Natural killer cell (primary cell): ENCODE results near the gene LRP6. TPM values are rescaled to one million over a fixed set of nuclear protein-coding genes. Genes with fewer than 3 reads are reported as not detected.

Experiments
- ATAC-seq, 3 donors: fragments of 150-1000 bp in 2 of 3; fragments of 200-7000 bp in 1 of 3; cut with Tn5 transposase; 1 replicate in 1 of 3; 2 replicates in 2 of 3; pipeline ENCODE4 v1.10.0; 2021; ENCODE audit warnings: mild to moderate bottlenecking in 2 of 3, moderate library complexity in 2 of 3
- DNase-seq, 2 donors: peaks; one replicate each; pipeline versions ENCODE4 v3.0.0 to v3.0.0-alpha.2; 2013 to 2021; ENCODE audit warnings: mixed read lengths in 1 of 2
- H3K27ac ChIP-seq: one replicate; pipeline ENCODE4 v1.5.1; 2013; ENCODE audit warnings: mild to moderate bottlenecking, low read length
- H3K27me3 ChIP-seq: one replicate; pipeline ENCODE4 v1.6.1; 2013; ENCODE audit warnings: low read length; ENCODE audit not compliant: control insufficient read depth, insufficient read depth
- H3K36me3 ChIP-seq: one replicate; pipeline ENCODE4 v1.6.1; 2013; ENCODE audit warnings: low read length; ENCODE audit not compliant: control insufficient read depth, insufficient read depth
- H3K4me1 ChIP-seq: one replicate; pipeline ENCODE4 v1.6.1; 2013; ENCODE audit warnings: low read length; ENCODE audit not compliant: control insufficient read depth, insufficient read depth
- H3K4me3 ChIP-seq: one replicate; pipeline ENCODE4 v1.5.1; 2013; ENCODE audit warnings: low read length
- H3K9me3 ChIP-seq: one replicate; pipeline ENCODE4 v1.6.1; 2013; ENCODE audit warnings: low read length; ENCODE audit not compliant: control insufficient read depth, insufficient read depth
- H3K27ac Mint-ChIP-seq, 2 donors: one replicate each; pipeline ENCODE4 v1.8.0; 2022; ENCODE audit warnings: mild to moderate bottlenecking in 2 of 2, mixed read lengths in 2 of 2, moderate library complexity in 1 of 2
- H3K27me3 Mint-ChIP-seq, 2 donors: one replicate each; pipeline ENCODE4 v1.8.0; 2022; ENCODE audit warnings: low read depth in 2 of 2, mixed read lengths in 2 of 2
- H3K36me3 Mint-ChIP-seq: one replicate; pipeline ENCODE4 v1.8.0; 2022; ENCODE audit warnings: mixed read lengths
- H3K4me1 Mint-ChIP-seq, 2 donors: one replicate each; pipeline ENCODE4 v1.8.0; 2022; ENCODE audit warnings: mixed read lengths in 2 of 2
- H3K4me3 Mint-ChIP-seq: one replicate; pipeline ENCODE4 v1.8.0; 2022; ENCODE audit warnings: mild to moderate bottlenecking, moderate library complexity, mixed read lengths
- H3K9me3 Mint-ChIP-seq, 2 donors: one replicate each; pipeline ENCODE4 v1.8.0; 2022; ENCODE audit warnings: mixed read lengths in 2 of 2
- WGBS: methylation state at CpG from one replicate; pipeline ENCODE4 v1.1.7; 2013; ENCODE audit warnings: missing lambda C conversion rate; ENCODE audit not compliant: insufficient coverage; 5-methylcytosine and 5-hydroxymethylcytosine counted together
- intact Hi-C: fragments of 100-400 bp; cut with micrococcal nuclease; formaldehyde crosslinking; loops from one replicate; pipeline ENCODE4 v1.14.2; 2022
- total RNA-seq, 4 donors: library from RNA; stranded (reverse); fragments of 120-200 nt in 1 of 4; gene quantifications; one replicate each; pipeline versions ENCODE4 v1.2.3 to v1.2.4, GENCODE V29; 2013 to 2022
- TF ChIP-seq, protein P1 (sequence below): fragments of 200-600 bp; IDR thresholded peaks from one replicate; pipeline ENCODE4 v1.8.0; 2022; ENCODE audit warnings: antibody characterized with exemption

Gene LRP6
- total RNA-seq, 3 donors from 2014 or later (not counting 1 experiment from before 2014, with no cell fraction given): 0.05 to 0.33 TPM; not detected in 1

DNA sequence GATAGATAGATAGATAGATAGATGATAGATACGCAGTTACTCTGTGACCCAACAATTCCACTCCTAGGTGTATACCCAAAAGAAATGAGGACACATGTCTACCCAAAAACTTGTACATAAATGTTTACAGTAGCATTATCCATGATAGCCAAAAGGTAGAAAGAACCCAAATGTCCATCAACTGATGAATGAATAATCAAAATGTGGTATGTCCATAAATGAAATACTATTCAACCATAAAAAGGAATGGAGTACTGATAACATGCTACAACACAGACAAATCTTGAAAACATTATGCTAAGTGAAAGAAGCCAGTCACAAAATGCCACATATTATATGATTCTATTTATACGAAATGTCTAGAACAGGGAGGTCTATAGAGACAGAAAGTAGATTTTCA lies 36.1 kb upstream of the LRP6 start:
- ATAC-seq (no peak), DNase-seq (no peak)
- intact Hi-C loops: no loop called here
- Histone ChIP-seq H3K4me1 (no peaks in the 10 kb centered on the region), H3K27ac (no peak overlapping the region), H3K36me3 (no peaks in the 10 kb centered on the region), H3K4me3 (no peak overlapping the region), H3K9me3 (no peaks in the 10 kb centered on the region), H3K27me3 (peaks cover 2% of the 10 kb centered on the region)
- TF ChIP-seq, protein P1, sequence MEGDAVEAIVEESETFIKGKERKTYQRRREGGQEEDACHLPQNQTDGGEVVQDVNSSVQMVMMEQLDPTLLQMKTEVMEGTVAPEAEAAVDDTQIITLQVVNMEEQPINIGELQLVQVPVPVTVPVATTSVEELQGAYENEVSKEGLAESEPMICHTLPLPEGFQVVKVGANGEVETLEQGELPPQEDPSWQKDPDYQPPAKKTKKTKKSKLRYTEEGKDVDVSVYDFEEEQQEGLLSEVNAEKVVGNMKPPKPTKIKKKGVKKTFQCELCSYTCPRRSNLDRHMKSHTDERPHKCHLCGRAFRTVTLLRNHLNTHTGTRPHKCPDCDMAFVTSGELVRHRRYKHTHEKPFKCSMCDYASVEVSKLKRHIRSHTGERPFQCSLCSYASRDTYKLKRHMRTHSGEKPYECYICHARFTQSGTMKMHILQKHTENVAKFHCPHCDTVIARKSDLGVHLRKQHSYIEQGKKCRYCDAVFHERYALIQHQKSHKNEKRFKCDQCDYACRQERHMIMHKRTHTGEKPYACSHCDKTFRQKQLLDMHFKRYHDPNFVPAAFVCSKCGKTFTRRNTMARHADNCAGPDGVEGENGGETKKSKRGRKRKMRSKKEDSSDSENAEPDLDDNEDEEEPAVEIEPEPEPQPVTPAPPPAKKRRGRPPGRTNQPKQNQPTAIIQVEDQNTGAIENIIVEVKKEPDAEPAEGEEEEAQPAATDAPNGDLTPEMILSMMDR: no peak
- Mint-ChIP-seq H3K27me3 (peaks cover 0 to 6% of the 10 kb centered on the region in 2 donors), H3K9me3 (no peaks in the 10 kb centered on the region), H3K27ac (no peak overlapping the region), H3K4me3 (no peak overlapping the region), H3K4me1 (no peaks in the 10 kb centered on the region), H3K36me3 (no peaks in the 10 kb centered on the region)
- WGBS: no CpG with 5 or more reads among the region's 2 CpGs

DNA sequence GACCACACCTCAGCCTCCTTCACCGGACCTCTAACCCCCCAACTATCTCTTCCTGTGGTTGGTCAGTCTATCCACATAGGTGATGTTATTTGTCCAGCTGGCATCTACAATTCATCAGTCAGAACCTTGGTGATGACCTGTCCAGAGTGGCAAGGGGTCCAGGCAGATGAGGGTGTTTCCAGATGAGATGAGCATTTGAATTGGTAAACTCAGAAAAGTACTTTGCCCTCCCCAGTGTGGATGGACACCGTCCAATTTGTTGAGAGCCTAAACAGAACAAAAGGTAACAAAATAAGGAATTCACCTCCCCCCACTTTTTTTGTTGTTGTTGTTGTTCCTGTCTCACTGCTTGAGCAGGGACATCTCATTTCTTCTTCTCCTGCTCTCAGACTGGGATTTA lies 34.3 kb upstream of the LRP6 start:
- Mint-ChIP-seq H3K4me3 (no peak overlapping the region), H3K27ac (no peak overlapping the region), H3K4me1 (no peaks in the 10 kb centered on the region), H3K36me3 (no peaks in the 10 kb centered on the region), H3K27me3 (peaks cover 0 to 9% of the 10 kb centered on the region in 2 donors), H3K9me3 (no peaks in the 10 kb centered on the region)
- 96% methylated on average over 2 of the region's 2 CpGs for WGBS
- intact Hi-C loops: no loop called here
- Histone ChIP-seq H3K36me3 (no peaks in the 10 kb centered on the region), H3K9me3 (no peaks in the 10 kb centered on the region), H3K4me3 (no peak overlapping the region), H3K27me3 (peaks cover 2% of the 10 kb centered on the region), H3K27ac (no peak overlapping the region), H3K4me1 (no peaks in the 10 kb centered on the region)
- ATAC-seq (no peak), DNase-seq (no peak)
- TF ChIP-seq, protein P1: no peak

DNA sequence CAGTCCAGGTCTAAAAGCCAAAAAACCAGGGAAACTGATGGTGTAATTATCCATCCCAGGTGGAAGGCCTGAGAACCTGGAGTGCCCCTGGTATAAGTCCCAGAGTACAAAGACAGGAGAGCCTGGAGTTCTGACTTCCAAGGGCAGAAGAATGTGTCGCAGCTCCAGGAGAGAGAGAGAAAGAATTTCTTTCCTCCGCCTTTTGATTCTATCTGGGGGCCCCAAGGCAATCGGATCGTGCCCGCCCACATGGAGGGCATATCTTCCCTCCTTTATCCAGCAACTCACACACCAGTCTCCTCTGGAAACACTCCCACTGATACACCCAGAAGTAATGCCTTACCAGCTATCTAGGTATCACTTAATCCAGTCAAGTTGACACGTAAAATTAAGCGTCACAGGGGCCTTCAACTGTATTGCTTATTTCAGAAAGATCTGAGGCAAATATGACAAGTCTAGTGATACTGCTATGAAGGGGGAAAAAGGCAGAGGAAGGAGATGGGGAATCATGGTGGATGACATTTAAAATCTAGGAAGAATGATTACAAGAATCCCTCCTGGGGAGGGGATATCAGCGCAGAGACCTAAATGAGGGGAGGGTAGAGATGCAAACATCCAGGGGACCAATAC lies 30.5 kb upstream of the LRP6 start:
- WGBS: 91% methylated on average over 8 of the region's 8 CpGs
- no peaks in the 10 kb centered on the region for H3K36me3 ChIP-seq
- Mint-ChIP-seq H3K4me1 (no peaks in the 10 kb centered on the region), H3K27ac (no peak overlapping the region), H3K4me3 (no peak overlapping the region), H3K27me3 (peaks cover 10 to 17% of the 10 kb centered on the region in 2 donors), H3K9me3 (no peaks in the 10 kb centered on the region), H3K36me3 (no peaks in the 10 kb centered on the region)
- no peaks in the 10 kb centered on the region for H3K4me1 ChIP-seq
- H3K27me3 ChIP-seq: no peaks in the 10 kb centered on the region
- TF ChIP-seq, protein P1: no peak
- ATAC-seq: no peak
- no peaks in the 10 kb centered on the region for H3K9me3 ChIP-seq
- no peak overlapping the region for H3K4me3 ChIP-seq
- no peak for DNase-seq
- no peak overlapping the region for H3K27ac ChIP-seq
- intact Hi-C loops: no loop called here
